ENCODE data around the gene CHD9NB. TPM values are rescaled to one million over a fixed set of nuclear protein-coding genes. Genes with fewer than 3 reads are reported as not detected.

Gene CHD9NB
- polyA plus RNA-seq, 2 of the 4 experiments (the other 2 are of a cell fraction) = 2.0 to 2.8 TPM

- no peak for TF ChIP-seq CHD2 (IDR thresholded peaks at IDR 0.05; ENCODE audit: low read length, partially characterized antibody)
- TF ChIP-seq REST (IDR thresholded peaks at IDR 0.05) = no peak
- no peak for TF ChIP-seq ATOH8 (CRISPR knock-in tag; IDR thresholded peaks at IDR 0.05; ENCODE audit: low read depth)
- TF ChIP-seq, protein P1, sequence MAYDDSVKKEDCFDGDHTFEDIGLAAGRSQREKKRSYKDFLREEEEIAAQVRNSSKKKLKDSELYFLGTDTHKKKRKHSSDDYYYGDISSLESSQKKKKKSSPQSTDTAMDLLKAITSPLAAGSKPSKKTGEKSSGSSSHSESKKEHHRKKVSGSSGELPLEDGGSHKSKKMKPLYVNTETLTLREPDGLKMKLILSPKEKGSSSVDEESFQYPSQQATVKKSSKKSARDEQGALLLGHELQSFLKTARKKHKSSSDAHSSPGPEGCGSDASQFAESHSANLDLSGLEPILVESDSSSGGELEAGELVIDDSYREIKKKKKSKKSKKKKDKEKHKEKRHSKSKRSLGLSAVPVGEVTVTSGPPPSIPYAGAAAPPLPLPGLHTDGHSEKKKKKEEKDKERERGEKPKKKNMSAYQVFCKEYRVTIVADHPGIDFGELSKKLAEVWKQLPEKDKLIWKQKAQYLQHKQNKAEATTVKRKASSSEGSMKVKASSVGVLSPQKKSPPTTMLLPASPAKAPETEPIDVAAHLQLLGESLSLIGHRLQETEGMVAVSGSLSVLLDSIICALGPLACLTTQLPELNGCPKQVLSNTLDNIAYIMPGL (CRISPR knock-in tag; IDR thresholded peaks at IDR 0.05; ENCODE audit: borderline replicate concordance) = no peak
- no peak for TF ChIP-seq CHD4 (IDR thresholded peaks at IDR 0.05; ENCODE audit: borderline replicate concordance)
- TF ChIP-seq FOSB (CRISPR knock-in tag; IDR thresholded peaks at IDR 0.05) = no peak
- no peak for TF ChIP-seq TP53 (CRISPR knock-in tag; IDR thresholded peaks at IDR 0.05)
- TF ChIP-seq HOXB5 (CRISPR knock-in tag; IDR thresholded peaks at IDR 0.05) = no peak
- ChIA-PET POLR2A (no interaction called here), CTCF (interaction anchor here (0.8 to 2.5 kb wide), 4 partner anchors 12 to 955 kb away, joined by 3 to 28 read pairs (median 4); no protein-coding TSS in a partner anchor)
- no peak overlapping the region for H3K27ac ChIP-seq
- FAIRE-seq (no peak), DNase-seq (ENCODE audit: low read depth in 1 of 2, low spot score in 1 of 2) (no peak), ATAC-seq (no peak)
- H3K4me3 ChIP-seq = no peak overlapping the region
- 91% methylated on average over 4 of the region's 4 CpGs for WGBS (ENCODE audit: missing lambda C conversion rate)
- no peaks in the 10 kb centered on the region for H3K4me1 ChIP-seq
- no peak overlapping the region for H3K4me2 ChIP-seq
- no peaks in the 10 kb centered on the region for H3K9me3 ChIP-seq
Observed at GRCh38 chr16:53024045-53024444, 28.7 kb downstream of the CHD9NB start.

DNA sequence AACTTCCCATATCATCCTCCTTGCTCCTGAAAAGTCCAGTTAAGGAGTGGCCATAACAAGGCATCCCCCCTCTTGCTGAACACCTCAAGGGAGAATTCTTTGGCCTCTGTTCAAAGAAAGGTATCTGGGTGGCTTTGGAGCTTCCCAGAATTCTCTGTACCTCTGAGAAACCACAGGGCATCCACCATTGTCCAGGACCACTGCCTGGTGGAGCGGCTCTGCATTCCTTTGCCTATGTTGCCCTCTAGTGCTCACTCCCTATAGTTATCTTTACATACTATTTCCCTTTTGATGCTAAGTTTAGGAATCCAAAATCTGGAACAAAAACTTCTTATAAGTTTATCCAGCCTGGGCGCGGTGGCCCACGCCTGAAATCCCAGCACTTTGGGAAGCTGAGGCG lies 30.3 kb downstream of the CHD9NB start:
- H3K4me3 ChIP-seq = no peak overlapping the region
- TF ChIP-seq RAD21 (conservative IDR thresholded peaks at IDR 0.05 in 1 of 2, IDR thresholded peaks at IDR 0.05 in 1 of 2) (peak; percentile 86 to 92), EHMT2 (IDR thresholded peaks at IDR 0.05; ENCODE audit: low read depth) (no peak), CTCF (IDR thresholded peaks at IDR 0.05) (peak; percentile 75), SMC3 (IDR thresholded peaks at IDR 0.05) (peak; percentile 66)
- TF ChIP-seq, protein P2, sequence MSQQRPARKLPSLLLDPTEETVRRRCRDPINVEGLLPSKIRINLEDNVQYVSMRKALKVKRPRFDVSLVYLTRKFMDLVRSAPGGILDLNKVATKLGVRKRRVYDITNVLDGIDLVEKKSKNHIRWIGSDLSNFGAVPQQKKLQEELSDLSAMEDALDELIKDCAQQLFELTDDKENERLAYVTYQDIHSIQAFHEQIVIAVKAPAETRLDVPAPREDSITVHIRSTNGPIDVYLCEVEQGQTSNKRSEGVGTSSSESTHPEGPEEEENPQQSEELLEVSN (IDR thresholded peaks at IDR 0.05; ENCODE audit: borderline replicate concordance, low read depth) = no peak
- H3K9me3 ChIP-seq = no peaks in the 10 kb centered on the region
- no peaks in the 10 kb centered on the region for H3K4me1 ChIP-seq
- WGBS (ENCODE audit: missing lambda C conversion rate) = 3% methylated on average over 5 of the region's 5 CpGs
- CTCF ChIA-PET = interaction anchor here (0.7 to 2.8 kb wide), 32 partner anchors 9 to 957 kb away, joined by 3 to 32 read pairs (median 4); no protein-coding TSS in a partner anchor
- ATAC-seq = peak; percentile 98
- peak; percentile 55 to 69 for DNase-seq (ENCODE audit: low read depth in 1 of 2, low spot score in 1 of 2)
- peak; percentile 74 for FAIRE-seq
- no peak overlapping the region for H3K27ac ChIP-seq
- H3K4me2 ChIP-seq = peak overlapping the region; percentile 32; the same call in 2 of the 3 replicates
- POLR2A ChIA-PET = no interaction called here
